Skin of body (tissue), 2 donors: ENCODE data around the gene SPA17. TPM values are rescaled to one million over a fixed set of nuclear protein-coding genes. Genes with fewer than 3 reads are reported as not detected.

Source experiments
- DNase-seq: peaks from one replicate; lab custom pipeline; 2025; lab: John Stamatoyannopoulos, UW
- total RNA-seq: library from RNA; depleted of rRNA; stranded (reverse); fragments of >200 nt; gene quantifications from one replicate; pipeline ENCODE4 v1.2.3, GENCODE V29; 2014

Gene SPA17
- total RNA-seq, 1 donor from 2014 or later = 2.9 TPM

DNA sequence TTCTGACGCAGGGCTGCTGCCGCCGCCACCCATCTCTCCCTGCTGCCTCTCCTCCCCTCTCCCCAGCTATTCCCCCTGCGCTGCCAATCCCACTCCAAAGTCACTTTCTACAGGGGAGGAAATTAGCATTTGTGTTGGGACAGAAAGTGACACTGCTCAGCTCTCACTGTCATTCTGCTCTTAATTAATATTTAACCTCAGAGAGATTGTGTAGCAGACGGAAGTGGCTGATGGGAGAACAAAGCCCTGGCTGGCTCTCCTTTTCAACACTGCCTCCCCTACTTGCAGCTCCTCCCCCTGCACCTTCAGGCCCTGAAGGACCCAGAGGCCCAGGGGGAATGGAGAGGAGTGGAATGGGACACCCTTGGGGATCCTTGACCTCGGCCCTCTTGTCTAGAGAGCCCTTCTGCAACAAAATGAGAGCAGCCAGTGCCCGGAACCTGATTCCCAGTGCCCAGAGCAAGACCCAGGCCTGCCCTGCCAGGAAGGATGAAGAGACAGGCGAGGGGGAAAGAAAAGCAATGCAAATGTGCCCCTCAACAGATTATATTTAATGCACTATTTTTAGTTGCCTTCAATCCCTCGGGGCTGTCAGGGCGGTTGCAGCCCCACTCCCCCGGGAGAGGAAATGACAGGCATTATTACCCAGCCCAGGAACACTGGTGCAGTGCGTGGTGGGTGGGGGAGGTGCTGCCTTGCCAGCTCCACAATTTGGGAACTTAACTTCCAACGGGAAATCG is 51.4 kb downstream of the SPA17 start:
- no peak for DNase-seq

DNA sequence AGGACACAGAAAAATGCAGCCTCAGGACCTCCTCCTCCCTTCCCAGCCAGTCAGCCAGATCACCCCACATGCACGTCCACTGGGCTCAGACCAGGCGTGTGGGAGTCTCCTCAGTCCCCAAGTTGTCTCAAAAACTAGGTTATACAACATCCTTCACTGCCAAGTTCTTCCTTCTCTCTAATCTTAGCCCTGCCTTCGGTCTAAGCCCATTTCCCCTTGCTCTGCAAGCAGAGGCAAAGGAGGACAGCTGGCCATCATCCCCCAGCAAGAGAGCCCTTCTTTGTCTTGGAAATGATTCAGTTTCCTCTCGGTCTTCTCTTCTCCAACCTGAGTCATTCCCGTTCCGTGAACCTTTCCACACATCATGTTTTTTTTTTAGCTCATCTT is 52.0 kb downstream of the SPA17 start:
- DNase-seq = no peak

DNA sequence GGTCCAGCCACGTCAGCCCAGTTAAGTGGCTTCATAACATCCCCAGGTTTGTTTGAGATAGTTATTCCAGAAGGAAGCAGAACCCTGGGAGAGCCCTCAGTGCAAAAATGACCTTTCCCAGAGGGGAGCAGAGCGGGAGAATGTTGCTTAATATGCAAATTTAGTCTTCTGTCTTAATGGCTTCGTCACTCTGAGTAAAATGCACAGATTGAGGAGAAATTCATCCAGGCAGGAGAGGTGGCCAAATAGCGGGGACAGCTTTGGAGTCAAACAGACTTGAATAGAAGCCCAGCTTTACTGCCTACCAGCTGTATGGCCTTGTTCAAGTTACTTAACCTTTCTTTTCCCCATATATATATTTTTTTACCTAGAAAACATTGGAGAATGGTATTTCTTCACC is 53.8 kb downstream of the SPA17 start:
- no peak for DNase-seq

DNA sequence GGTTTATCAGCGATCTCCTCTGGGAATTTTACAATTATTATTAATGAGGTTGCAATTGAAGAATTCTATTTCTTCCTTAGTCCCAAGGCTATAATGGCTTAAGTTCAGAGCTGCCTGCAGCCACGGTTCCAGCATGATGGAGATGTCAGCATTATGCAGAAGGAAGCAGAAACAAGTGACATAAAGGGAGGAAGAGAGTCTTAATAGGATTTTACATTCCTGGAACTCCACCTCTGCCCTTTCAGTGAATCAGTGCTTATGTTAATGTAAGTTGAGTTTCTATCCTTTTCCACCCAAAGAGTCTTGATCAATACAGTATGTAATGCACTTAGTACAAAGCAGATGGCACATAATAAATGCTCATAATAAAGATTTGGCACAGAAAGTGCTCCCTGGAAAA is 54.4 kb downstream of the SPA17 start:
- no peak for DNase-seq

DNA sequence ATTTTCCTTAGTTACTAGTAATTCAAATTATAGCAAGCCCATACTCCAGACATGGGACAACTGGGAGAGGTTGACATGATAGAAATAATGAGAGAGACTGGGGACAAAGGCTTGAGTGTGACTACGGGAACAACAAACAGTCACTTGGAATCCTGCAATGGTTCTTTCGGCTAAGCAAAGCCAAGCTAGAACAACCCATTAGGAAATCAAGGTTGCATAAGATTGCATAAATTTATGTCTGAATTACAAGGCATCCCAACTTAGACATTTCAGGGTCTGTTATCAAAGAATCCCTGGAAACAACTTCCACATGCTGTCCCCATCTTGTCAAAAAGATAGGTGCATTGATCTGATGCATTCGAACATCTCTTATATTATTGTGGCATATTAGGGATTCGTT is 55.9 kb downstream of the SPA17 start:
- no peak for DNase-seq

DNA sequence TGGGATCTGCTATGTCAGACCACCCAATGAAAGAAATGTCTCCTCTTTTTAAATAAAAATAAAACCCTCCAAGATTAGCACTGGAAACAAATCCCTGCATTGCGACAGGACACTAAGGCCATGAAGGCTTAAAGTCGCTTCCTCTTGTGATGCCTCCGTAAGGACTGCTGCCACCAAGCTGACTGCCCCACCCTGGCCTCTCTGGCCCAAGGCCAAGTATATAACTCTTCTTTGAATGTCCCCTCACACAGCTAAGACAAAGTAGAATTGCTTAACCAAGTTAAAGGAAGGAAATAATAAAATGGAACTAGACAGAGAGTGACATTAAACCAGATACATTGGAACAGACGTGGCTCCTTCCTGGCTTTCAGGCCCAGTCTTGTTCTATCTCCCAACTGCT is 58.5 kb downstream of the SPA17 start:
- DNase-seq = no peak

DNA sequence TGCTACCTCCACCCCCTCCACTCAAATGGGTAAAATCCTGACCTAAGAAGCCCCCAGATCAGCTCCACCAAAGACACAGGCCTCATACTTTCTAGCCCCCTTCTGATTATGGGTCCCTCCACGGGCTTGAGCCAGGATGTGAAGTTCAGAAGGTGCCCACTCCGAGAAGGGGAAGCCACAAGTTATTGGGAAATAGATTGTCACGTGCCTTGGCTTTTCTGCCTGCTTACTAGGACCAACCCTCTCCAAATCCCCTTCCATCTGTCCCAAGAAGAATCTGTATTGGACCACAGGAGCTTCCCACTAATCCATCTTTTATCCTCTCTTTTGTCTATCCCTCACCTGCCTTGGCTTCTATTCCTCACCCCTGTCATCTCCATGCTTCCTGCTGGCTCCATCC is 63.0 kb downstream of the SPA17 start:
- DNase-seq = no peak

DNA sequence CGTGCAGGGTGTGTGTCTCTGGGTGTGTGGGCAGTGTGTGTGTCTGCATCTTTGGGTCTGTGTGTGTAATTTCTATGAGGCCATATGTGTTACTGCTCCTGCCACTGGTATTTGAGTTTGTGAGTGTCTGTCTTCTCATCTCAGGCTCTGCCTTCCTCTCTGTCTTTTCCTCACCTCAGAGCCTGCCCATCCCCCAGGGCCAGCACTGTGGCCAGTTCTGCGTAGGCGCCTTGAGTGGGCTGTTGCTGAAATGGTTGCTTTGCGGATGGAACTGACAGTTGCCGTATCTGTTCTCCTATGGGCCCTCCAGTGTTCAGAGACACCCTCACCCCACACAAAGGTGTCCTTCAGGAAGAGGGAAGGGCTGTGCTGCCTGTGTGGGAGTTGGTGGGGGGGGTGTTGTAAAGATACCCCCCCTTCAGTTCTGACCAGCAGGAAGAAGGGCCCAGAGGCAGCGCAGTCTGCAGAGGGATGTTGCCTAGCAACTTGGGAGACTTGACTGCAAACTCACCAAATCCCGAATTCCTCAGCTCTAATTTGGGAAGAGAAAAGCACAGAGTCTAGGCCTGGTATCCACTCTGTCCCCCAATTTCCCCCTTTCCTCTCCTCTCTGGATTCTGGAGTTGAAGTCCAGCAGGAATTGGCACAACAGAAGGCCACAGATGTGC is 64.1 kb downstream of the SPA17 start:
- DNase-seq = no peak

DNA sequence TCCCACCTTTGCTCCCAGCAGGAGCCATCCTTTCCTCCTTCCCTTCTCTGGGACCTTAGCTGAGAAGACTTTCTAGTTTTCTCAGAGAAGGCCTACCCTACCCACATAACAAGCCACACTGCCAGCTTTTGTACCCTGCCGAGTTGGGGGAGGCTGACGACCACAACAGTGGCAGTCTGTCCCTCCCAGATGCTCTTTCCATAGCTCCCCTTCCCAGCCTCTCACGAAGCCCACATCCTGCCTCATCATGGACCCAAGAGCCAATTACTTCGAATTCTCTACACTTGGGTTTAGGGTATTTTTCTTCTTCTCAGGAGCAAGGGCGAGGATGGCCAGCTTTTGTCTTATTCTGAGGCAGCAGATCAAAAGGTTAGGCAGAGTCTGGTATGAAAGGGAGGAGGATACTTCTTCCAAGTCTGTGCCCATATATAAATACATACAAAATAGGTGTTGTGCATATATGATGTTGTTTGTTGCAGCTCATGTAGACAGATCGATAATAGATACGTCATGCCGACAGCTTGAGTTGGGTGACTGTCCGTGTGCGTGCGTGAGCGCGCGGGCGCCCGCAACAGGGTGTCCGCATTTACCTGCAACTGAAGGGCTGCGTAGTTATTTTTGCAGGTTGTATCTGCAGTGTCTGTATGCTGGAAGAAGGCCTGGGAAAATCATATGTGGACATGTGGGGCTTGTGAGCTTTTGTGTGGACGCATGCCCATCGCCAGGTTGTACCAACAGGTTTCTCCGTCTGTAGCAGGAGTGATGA is 65.2 kb downstream of the SPA17 start:
- DNase-seq = no peak

DNA sequence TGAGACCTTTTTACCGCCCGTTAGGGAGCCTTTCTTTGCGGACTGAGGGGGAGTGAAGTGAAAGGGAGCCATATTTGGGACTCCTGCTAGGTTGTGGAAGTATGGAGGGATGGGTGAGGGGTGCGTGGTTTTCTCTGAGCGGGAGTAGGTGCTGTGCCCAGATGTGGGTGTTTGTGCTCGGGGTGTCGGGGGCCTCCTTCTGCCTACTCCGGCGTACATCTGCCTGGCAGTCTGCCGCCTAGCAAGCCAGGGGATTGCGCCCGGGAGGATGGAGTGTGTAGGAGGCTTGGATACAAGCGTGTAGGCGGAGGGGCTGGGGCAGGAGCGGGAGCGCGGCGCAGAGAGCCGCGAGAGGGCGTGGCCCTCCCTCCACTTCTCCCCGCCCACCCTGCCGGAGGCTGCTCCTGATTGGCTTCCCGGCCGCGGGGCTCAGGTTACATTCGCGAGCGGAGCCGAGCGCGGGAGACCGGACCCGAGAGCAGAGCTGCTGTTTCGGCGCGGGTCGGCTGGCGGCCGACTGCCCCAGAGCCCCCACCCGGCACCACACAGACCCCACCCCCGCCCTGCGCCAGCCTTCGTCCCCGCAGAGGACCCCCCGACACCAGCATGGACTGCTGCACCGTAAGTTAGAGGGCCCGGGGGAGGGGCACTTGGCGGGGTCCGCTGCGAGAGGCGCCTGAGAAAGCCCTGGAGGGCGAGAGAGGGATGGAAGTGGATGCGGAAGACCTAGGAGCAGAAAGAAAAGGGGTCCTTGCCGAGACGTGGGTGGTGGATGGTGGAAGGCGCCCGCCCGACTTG is 66.0 kb downstream of the SPA17 start, which contains the start of gene NRGN:
NRGN (plus strand) TSS at position 464 of the 798 bp plus-strand sequence; CDS start at position 607, 143 bp downstream.
- DNase-seq = peak; percentile 82

DNA sequence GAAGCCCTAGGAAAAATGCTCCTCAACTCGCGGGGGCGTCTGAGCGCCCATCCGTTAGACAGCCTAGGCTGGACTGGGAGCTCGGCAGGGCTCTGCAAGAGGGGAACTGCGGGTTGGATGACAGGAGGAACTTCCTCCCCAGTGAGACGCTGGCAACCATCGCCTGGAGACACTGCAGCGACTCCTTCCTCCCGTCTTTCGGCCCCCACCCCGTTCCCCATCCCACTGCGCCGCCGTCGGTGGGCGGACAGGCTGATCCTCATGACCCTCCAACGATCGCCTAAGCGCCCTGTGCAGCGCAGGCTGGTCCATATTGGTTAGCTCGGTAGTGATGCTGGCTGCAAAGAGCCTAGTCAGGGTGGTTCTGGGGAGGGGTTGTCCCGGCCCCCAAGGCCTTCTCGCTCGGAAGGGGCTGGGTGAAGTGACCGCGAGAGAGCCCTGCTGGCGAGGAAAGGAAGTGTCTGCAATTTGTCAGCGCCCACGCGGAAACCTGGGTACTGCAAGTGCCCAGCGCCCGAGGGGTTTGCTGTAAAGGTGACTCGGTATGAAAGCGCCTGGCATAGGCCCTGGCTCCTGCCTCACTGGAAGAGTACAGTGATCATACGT is 66.7 kb downstream of the SPA17 start:
- no peak for DNase-seq

DNA sequence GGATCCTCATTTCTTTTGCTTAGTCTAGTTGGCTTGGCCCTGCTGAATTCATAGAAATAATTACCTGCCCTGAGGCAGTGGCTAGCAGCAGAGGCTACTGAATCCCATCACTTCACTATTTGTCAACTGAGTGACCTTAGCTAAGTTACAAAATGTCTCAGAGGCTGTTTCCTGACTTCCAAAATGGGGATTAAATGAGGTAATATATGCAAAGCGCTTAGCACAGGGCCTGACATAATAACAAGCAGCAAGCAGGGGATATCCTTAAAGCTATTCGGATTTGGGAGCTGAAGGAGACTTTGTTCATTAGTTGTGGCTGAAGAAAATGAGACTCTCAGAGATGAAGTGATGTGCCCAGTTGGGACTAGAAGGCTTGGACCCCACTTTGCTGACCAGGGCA is 68.9 kb downstream of the SPA17 start:
- DNase-seq = no peak

DNA sequence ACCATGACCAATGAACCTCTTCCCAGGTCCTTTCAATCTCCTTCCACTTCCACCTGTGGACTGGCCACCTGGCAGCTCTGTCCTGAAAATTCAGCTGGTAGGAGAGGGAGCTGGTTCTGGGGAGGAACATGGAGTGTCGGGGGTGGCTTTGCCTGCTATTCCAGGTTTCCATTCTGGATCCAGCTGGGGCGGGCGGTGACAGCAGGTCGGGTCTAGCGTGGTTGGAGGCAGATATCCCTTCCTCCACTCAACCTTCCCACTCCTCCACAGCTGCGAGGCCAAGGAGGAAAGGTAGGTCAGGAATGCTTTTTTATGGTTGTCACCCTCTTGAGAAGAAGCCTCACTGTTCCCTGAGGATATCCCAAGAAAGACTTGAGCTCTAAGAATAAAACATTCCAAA is 69.3 kb downstream of the SPA17 start:
- no peak for DNase-seq

DNA sequence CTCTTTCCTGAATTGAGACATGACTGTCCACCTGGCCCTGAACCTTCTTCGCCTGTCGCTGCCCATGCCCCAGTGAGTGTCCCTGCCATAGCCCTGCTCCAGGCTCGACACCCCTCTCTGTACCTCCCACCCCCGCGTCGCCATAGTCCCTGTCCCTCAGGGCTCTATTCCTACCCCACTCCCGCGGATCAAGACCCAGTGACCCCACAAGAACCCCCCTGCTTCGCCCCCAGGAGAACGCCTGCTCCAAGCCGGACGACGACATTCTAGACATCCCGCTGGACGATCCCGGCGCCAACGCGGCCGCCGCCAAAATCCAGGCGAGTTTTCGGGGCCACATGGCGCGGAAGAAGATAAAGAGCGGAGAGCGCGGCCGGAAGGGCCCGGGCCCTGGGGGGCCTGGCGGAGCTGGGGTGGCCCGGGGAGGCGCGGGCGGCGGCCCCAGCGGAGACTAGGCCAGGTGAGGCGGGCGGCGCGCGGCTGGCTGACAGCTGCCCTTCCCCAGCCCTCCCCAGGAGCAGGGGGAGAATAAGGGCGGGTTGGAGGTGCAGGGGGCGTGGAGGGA is 71.6 kb downstream of the SPA17 start:
- DNase-seq = no peak

DNA sequence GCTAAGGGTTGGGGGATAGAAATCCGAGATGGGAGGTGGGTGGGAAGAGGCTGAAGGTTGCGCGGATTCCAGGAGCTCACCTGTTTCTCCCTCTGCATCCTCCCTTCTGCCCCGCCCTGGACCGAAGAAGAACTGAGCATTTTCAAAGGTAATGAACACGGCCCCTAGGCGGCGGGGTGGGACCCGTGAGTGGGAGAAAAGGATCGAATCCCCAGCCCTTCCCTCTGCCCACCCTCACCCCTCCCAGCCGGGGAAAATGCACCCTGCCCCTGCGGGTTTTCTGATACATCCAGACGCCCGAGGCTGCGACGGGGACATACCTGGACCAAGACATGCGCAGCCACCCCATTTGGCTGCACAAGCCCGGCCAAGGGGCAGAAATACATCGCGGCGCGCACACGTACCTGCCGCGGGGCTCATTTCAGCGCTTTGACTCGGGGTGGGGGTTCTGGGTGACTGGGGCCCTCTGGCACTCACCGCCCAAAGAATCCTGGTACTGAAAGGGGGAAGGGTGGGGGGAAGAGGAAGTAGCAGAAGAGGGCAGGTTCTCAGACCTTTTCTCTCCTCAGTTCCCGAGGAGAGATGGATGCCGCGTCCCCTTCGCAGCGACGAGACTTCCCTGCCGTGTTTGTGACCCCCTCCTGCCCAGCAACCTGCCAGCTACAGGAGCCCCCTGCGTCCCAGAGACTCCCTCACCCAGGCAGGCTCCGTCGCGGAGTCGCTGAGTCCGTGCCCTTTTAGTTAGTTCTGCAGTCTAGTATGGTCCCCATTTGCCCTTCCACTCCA is 72.3 kb downstream of the SPA17 start:
- DNase-seq = no peak

DNA sequence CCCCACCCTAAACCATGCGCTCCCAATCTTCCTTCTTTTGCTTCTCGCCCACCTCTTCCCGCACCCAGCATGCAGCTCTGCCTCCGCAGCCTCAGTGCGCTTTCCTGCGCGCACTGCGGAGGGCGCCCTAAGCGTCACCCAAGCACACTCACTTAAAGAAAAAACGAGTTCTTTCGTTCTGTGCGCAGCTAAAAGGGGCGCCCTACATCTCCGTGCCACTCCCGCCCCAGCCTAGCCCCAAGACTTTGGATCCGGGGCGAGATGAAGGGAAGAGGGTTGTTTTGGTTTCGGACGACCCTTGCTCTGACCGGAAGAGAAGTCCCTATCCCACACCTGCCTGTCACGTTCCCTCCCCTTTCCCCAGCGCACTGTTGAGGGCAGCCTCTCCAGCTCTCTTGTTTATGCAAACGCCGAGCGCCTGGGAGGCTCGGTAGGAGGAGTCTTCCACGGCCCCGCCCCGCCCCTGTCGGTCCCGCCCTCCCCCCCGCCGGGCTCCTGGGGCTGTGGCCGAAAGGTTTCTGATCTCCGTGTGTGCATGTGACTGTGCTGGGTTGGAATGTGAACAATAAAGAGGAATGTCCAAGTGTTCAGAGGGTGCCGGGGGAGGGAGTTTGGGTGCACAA is 73.0 kb downstream of the SPA17 start:
- DNase-seq = no peak
